Astrocyte (in vitro differentiated cells and primary cell): ENCODE data around the gene CCL28. TPM values are rescaled to one million over a fixed set of nuclear protein-coding genes. Genes with fewer than 3 reads are reported as not detected.

Experiments
- DNase-seq: peaks from one replicate; pipeline ENCODE4 v3.0.0-alpha.2; 2010; ENCODE audit warnings: low read depth
- FAIRE-seq: peaks from 2 replicates; lab custom pipeline; 2011; peaks lifted over from hg19 to GRCh38; lab: Jason Lieb, UNC
- H2AFZ ChIP-seq: 2 replicates; pipeline ENCODE4 v1.6.0; 2012; ENCODE audit warnings: low read depth, low read length, inconsistent platforms
- H3K27ac ChIP-seq: 2 replicates; pipeline ENCODE4 v1.5.1; 2011; ENCODE audit warnings: low read depth, low read length, inconsistent platforms
- H3K27me3 ChIP-seq: 2 replicates; pipeline ENCODE4 v1.6.0; 2011; ENCODE audit warnings: low read length, inconsistent platforms; ENCODE audit not compliant: insufficient read depth
- H3K36me3 ChIP-seq: 2 replicates; pipeline ENCODE4 v1.5.1; 2011; ENCODE audit warnings: low read length, inconsistent platforms; ENCODE audit not compliant: insufficient read depth
- H3K4me1 ChIP-seq: 2 replicates; pipeline ENCODE4 v1.5.1; 2011; ENCODE audit warnings: low read length, inconsistent platforms; ENCODE audit not compliant: insufficient read depth
- H3K4me2 ChIP-seq: 2 replicates; pipeline ENCODE4 v1.6.0; 2012; ENCODE audit warnings: low read length, inconsistent platforms
- H3K4me3 ChIP-seq: 2 replicates; pipeline ENCODE4 v1.5.1; 2011; ENCODE audit warnings: low read depth, mild to moderate bottlenecking, low read length, inconsistent platforms; ENCODE audit not compliant: insufficient read depth
- H3K79me2 ChIP-seq: 2 replicates; pipeline ENCODE4 v1.6.0; 2012; ENCODE audit warnings: mild to moderate bottlenecking, low read length, inconsistent platforms; ENCODE audit not compliant: insufficient read depth
- H3K9ac ChIP-seq: 2 replicates; pipeline ENCODE4 v1.6.0; 2012; ENCODE audit warnings: mild to moderate bottlenecking, low read length, inconsistent platforms
- H3K9me3 ChIP-seq: 2 replicates; pipeline ENCODE4 v1.5.1; 2012; ENCODE audit warnings: low read depth, mild to moderate bottlenecking, low read length, inconsistent platforms; ENCODE audit not compliant: insufficient read depth
- H4K20me1 ChIP-seq: 2 replicates; pipeline ENCODE4 v1.6.0; 2012; ENCODE audit warnings: low read length, inconsistent platforms; ENCODE audit not compliant: insufficient read depth
- H3K27ac Mint-ChIP-seq: one replicate; pipeline ENCODE4 v1.8.0; 2021; ENCODE audit warnings: mild to moderate bottlenecking, mixed read lengths; ENCODE audit not compliant: unreplicated experiment
- H3K27me3 Mint-ChIP-seq: one replicate; pipeline ENCODE4 v1.8.0; 2021; ENCODE audit warnings: low read depth, mixed read lengths; ENCODE audit not compliant: unreplicated experiment
- H3K36me3 Mint-ChIP-seq: one replicate; pipeline ENCODE4 v1.8.0; 2021; ENCODE audit warnings: low read depth, mixed read lengths; ENCODE audit not compliant: unreplicated experiment
- H3K4me1 Mint-ChIP-seq: one replicate; pipeline ENCODE4 v1.8.0; 2021; ENCODE audit warnings: low read depth, mixed read lengths; ENCODE audit not compliant: unreplicated experiment
- H3K4me3 Mint-ChIP-seq: one replicate; pipeline ENCODE4 v1.8.0; 2021; ENCODE audit warnings: mild to moderate bottlenecking, moderate library complexity, mixed read lengths; ENCODE audit not compliant: unreplicated experiment
- H3K9me3 Mint-ChIP-seq: one replicate; pipeline ENCODE4 v1.8.0; 2021; ENCODE audit warnings: mild to moderate bottlenecking, mixed read lengths; ENCODE audit not compliant: unreplicated experiment
- CTCF ChIP-seq: IDR thresholded peaks from 2 replicates; pipeline ENCODE4 v1.5.1; 2011; ENCODE audit warnings: low read depth, mild to moderate bottlenecking, inconsistent platforms, low read length, moderate library complexity; ENCODE audit not compliant: insufficient read depth
- EZH2 ChIP-seq: IDR thresholded peaks from 2 replicates; pipeline ENCODE4 v1.6.1; 2012; ENCODE audit warnings: mild to moderate bottlenecking, low read length, inconsistent platforms; ENCODE audit not compliant: insufficient read depth
- total RNA-seq: library from RNA; stranded (reverse); gene quantifications from 2 replicates; pipeline ENCODE4 v1.2.1, GENCODE V29; 2021

The CCL28 gene
- total RNA-seq, 1 donor from 2014 or later: 0.16 TPM

- Histone ChIP-seq H3K79me2 (no peaks in the 10 kb centered on the region), H2AFZ (no peak overlapping the region), H3K4me1 (no peaks in the 10 kb centered on the region), H3K27me3 (no peaks in the 10 kb centered on the region), H3K36me3 (no peaks in the 10 kb centered on the region), H3K9me3 (no peaks in the 10 kb centered on the region), H4K20me1 (no peaks in the 10 kb centered on the region), H3K27ac (no peak overlapping the region), H3K9ac (no peak overlapping the region), H3K4me2 (no peak overlapping the region), H3K4me3 (no peak overlapping the region)
- FAIRE-seq (no peak), DNase-seq (no peak)
- Mint-ChIP-seq H3K36me3 (no peaks in the 10 kb centered on the region), H3K27ac (no peak overlapping the region), H3K4me1 (no peaks in the 10 kb centered on the region), H3K4me3 (no peak overlapping the region), H3K27me3 (peaks cover 2% of the 10 kb centered on the region), H3K9me3 (peaks cover 19% of the 10 kb centered on the region)
- no peak for TF ChIP-seq CTCF
- TF ChIP-seq EZH2: no peak
Observed at GRCh38 chr5:43357067-43357466, 55.1 kb downstream of the CCL28 start.

GRCh38 chr5:43354774-43355173 lies 57.4 kb downstream of the CCL28 start:
- H3K4me1 Mint-ChIP-seq: no peaks in the 10 kb centered on the region
- no peak for FAIRE-seq

More at GRCh38 chr5:43354774-43355173, 57.4 kb downstream of the CCL28 start:
- Histone ChIP-seq H3K4me2 (no peak overlapping the region), H3K9me3 (no peaks in the 10 kb centered on the region), H3K27ac (no peak overlapping the region), H4K20me1 (no peaks in the 10 kb centered on the region), H3K27me3 (no peaks in the 10 kb centered on the region), H2AFZ (no peak overlapping the region), H3K4me1 (no peaks in the 10 kb centered on the region), H3K4me3 (no peak overlapping the region), H3K36me3 (no peaks in the 10 kb centered on the region), H3K79me2 (no peaks in the 10 kb centered on the region), H3K9ac (no peak overlapping the region)
- H3K27ac Mint-ChIP-seq: no peak overlapping the region
- peaks cover 2% of the 10 kb centered on the region for H3K27me3 Mint-ChIP-seq
- H3K36me3 Mint-ChIP-seq: no peaks in the 10 kb centered on the region
- no peak for TF ChIP-seq CTCF
- no peak for TF ChIP-seq EZH2
- H3K4me3 Mint-ChIP-seq: no peak overlapping the region
- peaks cover 10% of the 10 kb centered on the region for H3K9me3 Mint-ChIP-seq
- no peak for DNase-seq
